Measurements from ENCODE around the gene KLC1.

GRCh38 chr14:103641161-103641560 is 12.2 kb downstream of the KLC1 start:
- TF ChIP-seq EZH2 (IDR thresholded peaks at IDR 0.05): no peak
- no peak for TF ChIP-seq POLR2AphosphoS5 (IDR thresholded peaks at IDR 0.05; ENCODE audit: borderline replicate concordance, low read depth, low read length)

All from SK-N-MC (cell line).